Renal cortex interstitium (tissue), 11 donors: ENCODE data around the gene ZNF445. TPM values are rescaled to one million over a fixed set of nuclear protein-coding genes. Genes with fewer than 3 reads are reported as not detected.
"Not testable (repeated sequence)": the region's sequence is repeated elsewhere in the genome, so short reads cannot be mapped to it uniquely, and the experiment has no call there.

Experiments used
- DNase-seq, 11 donors: peaks; one replicate each; pipeline ENCODE4 v3.0.0-alpha.2; 2013; ENCODE audit warnings: low read depth in 9 of 11, low spot score in 4 of 11; ENCODE audit errors: extremely low read depth in 1 of 11
- polyA plus RNA-seq, 3 donors: library from polyadenylated mRNA; unstranded; fragments of 120-200 nt; gene quantifications; one replicate each; pipeline ENCODE4 v1.2.1, GENCODE V29; 2013; ENCODE audit not compliant: insufficient read length in 3 of 3

ZNF445 gene
- polyA plus RNA-seq, 3 donors: 22.3 to 28.7 (median 22.5) TPM

GRCh38 chr3:44495636-44496415 is 18.4 kb upstream of the ZNF445 start:
- no peak for DNase-seq

DNA sequence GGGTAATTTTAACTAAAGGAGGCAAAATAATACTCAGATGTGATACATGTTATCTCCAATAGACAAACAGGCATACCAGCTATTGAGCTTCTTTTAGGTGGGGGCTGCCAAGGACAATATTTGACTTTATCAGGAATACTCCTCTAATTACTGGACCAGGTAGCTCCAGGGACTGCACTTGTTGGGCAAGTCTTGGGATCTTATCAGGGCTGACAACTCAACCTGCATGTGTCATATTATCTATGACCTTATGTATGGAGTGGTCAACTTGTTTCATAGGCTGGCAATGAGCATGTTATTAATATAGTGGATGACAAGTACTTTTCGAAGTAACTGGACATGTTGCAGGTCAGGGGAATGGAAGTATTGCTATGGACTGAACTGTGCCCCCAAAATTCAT is 15.0 kb upstream of the ZNF445 start:
- no peak for DNase-seq

DNA sequence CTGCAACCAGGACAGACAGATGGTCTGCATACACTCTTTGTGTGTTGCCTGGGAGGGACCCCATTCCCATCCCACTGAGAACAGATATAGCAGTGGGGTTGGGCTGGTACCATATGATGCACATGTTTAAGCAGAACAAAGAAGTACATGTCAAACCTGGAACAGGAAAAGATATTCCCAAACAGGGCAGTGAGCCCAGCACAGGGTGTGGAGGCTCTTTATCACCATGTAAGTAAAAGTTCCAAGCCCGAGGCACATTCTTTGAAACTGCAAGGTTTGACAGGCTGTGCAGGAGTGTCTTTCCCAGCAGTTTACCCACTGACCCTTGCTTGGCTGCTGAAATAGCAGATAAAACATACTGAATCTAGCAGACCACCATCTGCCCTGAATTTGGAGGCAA is 5.3 kb upstream of the ZNF445 start:
- no peak for DNase-seq

- no peak for DNase-seq
Observed at GRCh38 chr3:44478606-44479094, 1.2 kb upstream of the ZNF445 start.

DNA sequence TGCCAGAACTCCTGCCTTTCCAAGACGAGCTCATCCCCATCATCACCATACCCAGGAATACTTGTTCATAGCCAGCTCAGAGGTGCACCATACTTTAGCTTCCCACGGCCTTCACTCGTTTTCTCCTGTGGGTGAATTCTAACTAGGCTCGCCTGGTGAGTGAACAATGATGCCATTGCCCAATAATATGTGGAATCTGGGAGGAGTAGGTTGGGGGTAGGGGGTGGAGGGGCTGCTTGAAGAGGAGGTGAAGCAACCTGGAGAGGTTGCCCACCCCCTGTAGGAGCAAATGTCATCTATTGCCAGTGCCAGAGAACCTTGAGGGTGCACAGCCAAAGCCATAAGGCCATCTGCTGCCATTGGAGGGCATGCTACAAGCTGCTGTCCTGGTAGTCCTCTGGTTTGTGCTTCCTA is 592 bp upstream of the ZNF445 start:
- no peak for DNase-seq

- no peak for DNase-seq
Observed at GRCh38 chr3:44476963-44477311, 533 bp downstream of the ZNF445 start.

DNA sequence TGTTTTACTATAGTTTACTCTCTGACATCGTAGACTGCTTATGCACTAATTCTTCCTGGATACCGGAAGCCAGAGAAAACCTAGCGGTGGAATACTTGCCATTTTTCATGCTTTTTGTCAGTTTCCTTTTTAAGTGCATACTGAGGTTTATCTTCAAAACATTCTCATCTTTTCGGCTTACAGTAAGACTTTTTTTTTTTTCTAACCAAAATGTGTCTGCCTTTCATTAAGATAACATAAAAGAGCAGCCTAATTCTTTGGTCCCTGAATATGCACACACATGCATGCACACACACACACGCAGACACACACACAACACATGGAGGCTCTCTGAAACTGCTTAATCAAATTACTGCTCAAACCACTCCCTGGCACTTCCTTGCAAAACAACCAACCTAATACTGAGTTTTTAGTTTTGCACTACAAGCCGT is 1.3 kb downstream of the ZNF445 start:
- DNase-seq: no peak

- DNase-seq: not testable (repeated sequence)
Observed at GRCh38 chr3:44474886-44475285, 2.6 kb downstream of the ZNF445 start.

DNA sequence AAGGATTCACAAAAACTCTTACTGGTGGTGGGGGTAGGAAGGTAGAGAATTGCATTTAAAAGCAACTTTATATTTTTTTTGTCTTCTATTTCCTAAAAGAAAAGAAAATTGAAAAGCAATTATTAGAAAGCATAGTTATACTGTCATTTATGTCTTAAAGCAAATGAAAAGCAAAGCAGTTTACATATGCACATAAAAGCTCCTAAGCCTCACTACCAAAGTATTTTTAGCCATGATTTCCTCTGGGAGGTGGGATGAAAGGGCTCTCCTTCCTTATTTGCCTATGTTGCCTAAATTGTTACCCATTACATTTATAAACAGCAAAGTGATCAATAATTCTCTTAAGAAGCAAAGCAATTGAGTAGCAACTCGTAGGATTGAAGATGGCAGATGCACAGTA is 7.0 kb downstream of the ZNF445 start:
- no peak for DNase-seq

DNA sequence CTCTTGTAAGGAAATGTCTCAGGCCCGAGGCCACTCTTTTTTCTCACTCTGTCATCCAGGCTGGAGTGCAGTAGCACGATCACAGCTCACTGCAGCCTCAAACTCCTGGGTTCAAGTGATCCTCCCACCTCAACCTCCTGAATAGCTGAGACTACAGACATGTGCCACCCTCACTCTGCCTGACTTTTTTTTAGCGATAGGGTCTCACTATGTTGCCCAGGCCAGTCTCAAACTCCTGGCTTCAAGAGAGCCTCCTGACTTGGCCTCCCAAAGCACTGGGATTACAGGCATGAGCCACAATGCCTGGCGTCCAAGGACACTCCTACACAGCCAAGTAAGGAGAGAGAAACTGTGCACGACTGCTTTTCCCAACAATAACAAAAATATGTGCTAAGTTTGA is 7.6 kb downstream of the ZNF445 start:
- DNase-seq: no peak

GRCh38 chr3:44468572-44469520 is 8.6 kb downstream of the ZNF445 start:
- DNase-seq: no peak

DNA sequence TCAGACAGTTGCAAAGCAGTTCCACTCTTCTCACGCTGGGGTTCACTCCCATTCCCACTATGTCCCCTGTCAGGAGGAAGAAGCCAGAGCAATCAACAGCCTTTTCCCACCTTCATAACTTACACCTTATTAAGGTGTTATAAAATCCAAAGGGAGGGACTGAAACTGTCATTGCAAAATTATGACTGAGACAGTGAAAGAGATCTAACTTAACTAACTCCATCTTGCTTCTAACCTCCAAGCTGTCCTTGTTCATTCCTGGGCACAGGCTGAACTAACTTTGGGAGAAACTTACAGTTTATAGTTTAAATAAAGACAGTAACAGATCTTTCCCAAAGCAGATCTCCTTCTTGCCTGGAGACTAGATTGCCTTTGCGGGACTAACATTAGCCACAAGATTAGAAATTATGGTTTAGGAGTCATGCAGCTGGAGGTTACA is 9.4 kb downstream of the ZNF445 start:
- DNase-seq: not testable (repeated sequence)

DNA sequence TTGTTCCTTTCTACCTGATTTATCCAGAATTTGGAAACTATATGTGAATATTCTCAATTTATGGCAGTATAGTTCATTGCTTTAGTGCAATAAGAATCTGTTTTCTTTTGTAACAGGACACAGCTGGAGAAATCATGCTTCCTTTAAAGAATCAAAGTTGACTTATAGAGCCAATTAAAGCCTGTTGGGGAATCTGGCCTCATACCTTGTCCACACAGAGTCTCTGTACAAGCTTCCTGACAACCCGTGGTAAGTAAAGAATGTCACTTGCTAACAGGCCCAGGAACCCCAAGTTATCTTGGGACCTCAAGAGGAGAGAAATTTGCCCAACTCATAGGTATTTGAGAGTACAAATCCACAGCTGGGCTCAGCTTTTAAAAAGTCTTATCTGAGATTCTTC is 10.2 kb downstream of the ZNF445 start:
- no peak for DNase-seq

- DNase-seq: not testable (repeated sequence)
Observed at GRCh38 chr3:44464920-44465319, 12.6 kb downstream of the ZNF445 start.

- DNase-seq: no peak
Observed at GRCh38 chr3:44464509-44464908, 13.0 kb downstream of the ZNF445 start.

DNA sequence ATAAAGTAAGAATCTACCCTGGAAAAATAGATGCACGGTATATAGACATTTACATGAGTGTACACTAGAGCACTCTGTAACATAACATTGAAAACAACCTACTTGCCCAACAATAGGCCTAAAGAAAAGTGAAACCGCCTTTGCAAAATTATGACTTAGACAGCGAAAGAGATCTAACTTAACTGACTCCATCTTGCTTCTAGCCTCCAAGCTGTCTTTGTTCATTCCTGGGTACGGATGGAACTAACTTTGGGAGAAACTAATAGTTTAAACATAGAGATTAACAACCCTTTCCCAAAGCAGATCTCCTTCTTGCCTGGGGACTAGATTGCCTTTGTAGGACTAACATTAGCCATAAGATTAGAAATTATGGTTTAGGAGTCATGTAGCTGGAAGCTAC is 17.4 kb downstream of the ZNF445 start:
- DNase-seq: not testable (repeated sequence)

- no peak for DNase-seq
Observed at GRCh38 chr3:44455318-44455717, 22.2 kb downstream of the ZNF445 start.

- DNase-seq: no peak
Observed at GRCh38 chr3:44454258-44454657, 23.2 kb downstream of the ZNF445 start.

DNA sequence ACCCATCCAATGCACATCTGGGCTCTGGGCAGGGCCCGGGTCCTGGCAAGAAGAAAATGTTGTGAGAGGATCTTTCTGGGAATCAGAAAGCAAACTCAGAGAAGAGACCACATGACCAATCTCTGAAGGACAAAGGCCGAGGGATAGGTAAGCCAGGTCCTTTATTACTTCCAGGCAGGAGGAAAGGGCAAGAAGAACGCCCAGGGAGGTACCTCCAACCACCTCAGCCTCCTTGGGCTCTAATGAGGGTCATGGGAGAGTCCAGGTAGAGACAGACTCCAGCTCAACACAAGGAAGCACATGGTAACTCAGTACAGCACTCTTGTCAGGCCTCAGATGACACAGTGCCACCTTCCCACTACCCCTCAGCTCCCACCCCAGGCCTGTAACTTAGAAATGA is 26.0 kb downstream of the ZNF445 start:
- DNase-seq: no peak

GRCh38 chr3:44446929-44447328 is 30.5 kb downstream of the ZNF445 start:
- no peak for DNase-seq
